ENCODE measurements around the gene C1QTNF2.

C1QTNF2 gene

GRCh38 chr5:160375166-160375565 is 4.7 kb upstream of the C1QTNF2 start:
- no peak for DNase-seq (ENCODE audit: low spot score)

DNA sequence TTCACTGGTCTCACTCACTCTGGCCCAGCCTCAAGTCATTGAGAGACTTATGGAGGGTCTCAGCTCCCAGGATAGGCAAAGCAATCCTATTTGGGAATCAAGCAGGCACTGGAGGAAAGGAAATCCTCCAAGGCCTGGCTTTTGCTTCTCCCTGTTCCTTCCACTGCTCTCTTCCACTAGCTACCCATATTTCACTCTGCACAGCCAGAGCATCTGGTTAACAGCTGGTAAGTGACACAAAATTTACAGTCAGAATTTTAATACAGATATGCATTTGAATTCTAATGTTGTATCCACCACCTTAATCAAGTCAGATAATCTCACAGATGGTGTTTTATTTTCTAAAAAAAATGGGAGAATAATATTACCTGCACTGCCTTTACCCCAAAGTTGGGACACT is 868 bp upstream of the C1QTNF2 start:
- no peak for DNase-seq (ENCODE audit: low spot score)

- no peak for DNase-seq (ENCODE audit: low spot score)
Observed at GRCh38 chr5:160370713-160371034, 248 bp upstream of the C1QTNF2 start.

GRCh38 chr5:160367885-160368284 is 2.5 kb downstream of the C1QTNF2 start:
- DNase-seq (ENCODE audit: low spot score), result no peak

- no peak for DNase-seq (ENCODE audit: low spot score)
Observed at GRCh38 chr5:160367261-160367660, 3.2 kb downstream of the C1QTNF2 start.

DNA sequence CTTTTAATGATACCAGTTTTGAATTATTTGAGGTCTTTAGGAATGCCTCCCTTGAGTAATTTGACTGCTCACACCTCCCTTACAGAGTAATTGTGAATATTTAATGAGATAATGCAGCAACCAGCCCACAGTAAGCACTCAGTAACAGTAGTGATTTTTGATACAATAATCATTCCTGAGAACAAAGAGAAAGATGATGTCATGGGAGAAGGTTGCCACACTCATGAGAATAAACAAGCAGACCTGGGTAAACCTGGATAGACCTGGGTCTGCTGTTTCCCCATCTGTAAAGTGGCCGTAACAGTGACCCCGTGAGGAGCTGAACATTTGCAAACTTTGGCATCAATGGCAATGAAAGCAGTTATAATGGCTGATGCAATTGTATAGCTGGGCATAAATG is 4.2 kb downstream of the C1QTNF2 start:
- no peak for DNase-seq (ENCODE audit: low spot score)

DNA sequence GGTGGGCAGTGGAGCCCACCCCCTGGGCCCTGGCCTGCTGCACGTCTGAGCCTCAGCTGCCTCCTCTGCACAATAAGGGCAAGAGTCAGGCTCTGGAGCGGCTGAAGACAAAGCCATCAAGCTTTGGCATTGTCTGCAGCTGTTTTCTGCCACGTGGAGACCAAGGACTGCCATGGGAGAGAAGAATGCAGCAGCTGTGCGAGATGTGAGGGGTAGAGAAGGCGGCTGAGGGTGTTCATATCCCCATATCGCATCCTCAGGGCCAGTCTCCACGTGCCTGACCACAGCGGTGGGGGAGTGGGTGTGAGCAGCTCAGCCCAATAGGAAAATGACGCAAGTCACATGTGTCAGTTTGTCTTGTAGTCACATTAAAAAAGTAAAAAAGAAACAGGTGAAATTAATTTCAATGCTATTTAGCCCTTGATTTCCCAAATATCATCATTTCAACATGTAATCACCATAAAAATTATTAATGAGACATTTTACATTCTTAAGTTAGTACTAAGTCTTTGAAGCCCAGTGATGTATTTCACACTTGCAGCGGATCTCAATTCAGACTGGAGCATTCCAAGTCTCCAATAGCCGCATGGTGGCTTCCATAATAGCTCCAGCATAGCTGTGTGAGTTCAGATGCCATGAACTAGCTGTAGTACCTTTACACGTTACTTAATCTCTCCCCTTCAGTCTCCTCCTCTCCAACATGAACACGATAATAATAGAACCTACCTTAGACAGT is 6.6 kb downstream of the C1QTNF2 start:
- DNase-seq (ENCODE audit: low spot score), result peak; percentile 33

- no peak for DNase-seq (ENCODE audit: low spot score)
Observed at GRCh38 chr5:160363211-160363610, 7.2 kb downstream of the C1QTNF2 start.

- DNase-seq (ENCODE audit: low spot score), result no peak
Observed at GRCh38 chr5:160361624-160362228, 8.7 kb downstream of the C1QTNF2 start.

- DNase-seq (ENCODE audit: low spot score), result no peak
Observed at GRCh38 chr5:160360310-160360709, 10.1 kb downstream of the C1QTNF2 start.

DNA sequence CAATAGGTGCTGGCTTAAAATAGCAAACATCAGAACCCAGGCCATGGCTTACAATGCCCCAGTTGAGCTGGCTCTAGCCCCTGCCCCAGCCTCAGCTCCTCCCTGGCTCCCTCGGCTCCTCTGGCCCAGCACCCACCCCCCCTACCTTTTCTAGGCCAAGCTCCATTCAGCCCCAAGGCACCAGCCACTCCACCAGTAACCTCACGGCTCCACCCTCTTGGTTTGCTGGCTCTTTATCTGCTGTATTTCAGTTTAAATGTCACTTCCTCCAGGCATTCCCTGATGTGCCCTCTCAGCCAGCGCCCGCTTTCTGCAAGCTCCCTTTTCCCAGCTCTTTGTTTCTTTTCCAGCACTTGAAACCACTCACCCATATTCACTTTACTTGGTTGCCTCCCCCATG is 10.6 kb downstream of the C1QTNF2 start:
- DNase-seq (ENCODE audit: low spot score), result peak; percentile 25

GRCh38 chr5:160359242-160359641 is 11.2 kb downstream of the C1QTNF2 start:
- DNase-seq (ENCODE audit: low spot score), result no peak

GRCh38 chr5:160357861-160358411 is 12.5 kb downstream of the C1QTNF2 start:
- peak; percentile 61 for DNase-seq (ENCODE audit: low spot score)

DNA sequence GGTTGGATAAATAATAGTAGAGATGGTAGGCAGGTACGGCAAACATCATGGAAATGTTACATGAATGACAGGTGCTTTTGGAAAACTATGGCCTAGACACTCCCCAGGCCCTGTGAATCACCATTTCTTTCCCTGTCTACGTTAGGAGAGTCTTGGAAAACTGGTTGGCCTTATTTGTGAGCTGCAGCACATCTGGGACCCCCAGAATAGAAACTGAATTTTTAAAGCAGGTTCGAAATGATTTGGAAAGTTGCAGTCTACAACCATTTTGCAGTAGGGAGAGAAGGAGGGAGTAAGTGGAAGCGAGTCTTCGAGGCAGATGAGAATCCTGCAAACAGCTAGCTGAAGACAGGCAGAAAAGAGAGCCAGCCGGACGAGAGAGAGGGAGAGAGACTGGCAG is 13.0 kb downstream of the C1QTNF2 start:
- DNase-seq (ENCODE audit: low spot score), result no peak

GRCh38 chr5:160356550-160357347 is 13.7 kb downstream of the C1QTNF2 start:
- DNase-seq (ENCODE audit: low spot score), result no peak

DNA sequence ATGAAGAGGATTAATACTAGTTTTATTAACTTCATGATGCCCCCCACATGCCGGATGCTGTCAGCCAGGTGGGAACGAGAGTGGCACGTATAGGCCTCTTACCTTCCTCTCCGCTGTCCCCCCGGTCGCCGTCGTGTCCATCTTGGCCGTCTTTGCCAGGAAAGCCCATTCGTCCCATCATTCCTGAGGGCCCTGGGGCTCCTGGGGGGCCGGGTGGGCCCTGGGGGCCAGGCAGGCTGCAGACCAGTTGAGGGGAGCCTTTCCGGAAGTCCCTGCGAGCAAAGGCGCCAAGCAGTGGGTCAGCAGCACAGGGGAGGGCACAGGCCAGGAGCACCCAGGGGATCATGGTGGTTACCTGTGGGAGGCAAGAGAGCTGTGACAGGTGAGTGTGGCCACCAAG is 15.8 kb downstream of the C1QTNF2 start:
- no peak for DNase-seq (ENCODE audit: low spot score)

DNA sequence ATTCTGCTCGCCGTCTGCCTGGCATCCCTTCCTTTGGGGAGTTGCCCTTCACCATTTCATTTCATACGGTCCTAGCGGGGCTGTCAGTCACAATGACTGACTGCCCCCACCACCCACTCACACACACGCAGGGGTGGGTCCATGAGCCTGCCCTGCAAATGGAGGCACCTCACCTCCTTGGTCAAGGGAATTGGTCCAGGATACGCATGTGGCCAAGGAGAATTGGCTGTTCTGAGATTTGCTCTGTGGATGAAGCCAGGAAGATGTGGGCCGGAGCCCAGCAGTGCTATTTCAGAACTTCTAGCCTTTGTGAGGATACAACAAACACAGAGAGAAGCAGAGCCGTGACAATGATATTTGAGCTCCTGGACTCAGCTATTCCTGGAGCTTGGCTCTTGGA is 17.0 kb downstream of the C1QTNF2 start:
- no peak for DNase-seq (ENCODE audit: low spot score)

GRCh38 chr5:160352308-160352707 is 18.1 kb downstream of the C1QTNF2 start:
- no peak for DNase-seq (ENCODE audit: low spot score)

- DNase-seq (ENCODE audit: low spot score), result no peak
Observed at GRCh38 chr5:160349935-160350303, 20.5 kb downstream of the C1QTNF2 start.

DNA sequence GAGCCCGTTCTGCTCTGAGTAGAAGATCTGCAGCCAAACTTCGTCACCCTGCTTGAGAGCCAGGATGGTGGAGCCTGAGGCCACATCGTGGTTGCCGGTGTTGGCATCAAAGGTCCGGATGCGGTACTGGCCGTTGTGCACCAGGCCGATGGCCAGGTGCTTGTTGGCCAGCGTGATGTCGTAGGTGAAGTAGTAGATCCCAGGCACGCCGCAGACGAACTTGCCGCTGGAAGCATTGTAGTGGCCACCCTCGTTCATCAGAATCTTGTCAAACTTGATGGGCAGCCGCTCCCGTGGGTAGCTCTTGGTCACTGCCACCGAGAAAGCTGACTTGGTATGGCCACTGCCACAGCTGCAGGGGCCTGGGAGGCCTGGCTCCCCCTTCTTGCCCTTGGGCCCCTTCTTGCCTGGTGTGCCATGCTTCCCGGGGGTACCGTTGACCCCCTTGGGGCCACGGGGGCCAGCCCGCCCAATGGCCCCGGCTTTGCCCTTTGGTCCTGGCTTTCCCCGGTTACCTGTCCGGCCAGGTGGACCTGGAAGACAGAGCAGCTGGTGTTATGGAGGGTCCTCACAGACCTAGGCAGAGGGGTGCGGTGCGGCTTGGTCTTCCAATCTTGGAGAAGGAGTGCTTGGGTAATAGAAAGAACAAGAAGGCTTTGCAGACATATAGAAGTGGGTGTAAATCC is 21.0 kb downstream of the C1QTNF2 start:
- DNase-seq (ENCODE audit: low spot score), result no peak

DNA sequence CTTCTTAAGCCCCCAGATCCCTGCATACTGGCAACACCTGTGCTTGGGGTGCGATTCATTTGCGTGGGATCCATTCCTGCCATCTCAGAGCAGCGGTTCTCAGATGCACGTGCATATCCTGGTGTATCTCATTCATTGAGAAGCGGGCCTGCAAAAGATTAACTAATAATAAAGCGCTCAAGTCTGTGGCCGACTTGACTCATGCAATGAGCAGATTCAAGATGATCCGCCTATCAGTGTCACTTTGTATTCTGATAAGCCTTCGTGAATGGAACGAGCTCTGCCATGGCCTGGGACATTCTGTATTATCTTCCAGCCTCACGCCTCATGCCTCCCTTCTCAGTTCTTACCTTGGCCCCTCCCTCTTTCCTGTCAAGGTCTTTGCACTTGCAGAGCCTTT is 22.3 kb downstream of the C1QTNF2 start:
- no peak for DNase-seq (ENCODE audit: low spot score)

DNA sequence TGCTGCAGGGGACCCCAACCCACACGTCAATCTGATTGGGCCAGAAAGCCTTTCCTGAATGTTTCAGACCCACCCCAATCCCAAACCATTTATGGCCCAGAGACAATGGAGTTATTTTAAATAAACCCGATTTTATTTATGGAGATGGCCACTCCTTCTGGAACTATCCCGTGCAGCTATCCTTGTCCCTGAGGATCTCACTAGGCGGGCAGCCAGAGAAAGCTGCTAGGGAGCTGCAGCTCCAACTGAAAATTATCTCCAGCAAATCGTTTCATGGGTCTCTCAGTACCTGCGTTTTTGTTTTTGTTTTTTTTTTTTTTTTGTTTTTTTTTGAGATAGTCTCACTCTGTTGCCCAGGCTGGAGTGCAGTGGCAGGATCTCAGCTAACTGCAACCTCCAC is 23.0 kb downstream of the C1QTNF2 start:
- no peak for DNase-seq (ENCODE audit: low spot score)

Data from GM03348 (cell line).